IPS DF 4.7 (cell line): ENCODE measurements around the gene SLC8A1.

ENCODE experiments used
- DNase-seq: peaks from one replicate; pipeline ENCODE4 v3.0.0-alpha.2; 2013; ENCODE audit warnings: low spot score; ENCODE audit errors: extremely low read depth

Gene SLC8A1

GRCh38 chr2:40199771-40200170, 252.1 kb downstream of the SLC8A1 start:
- no peak for DNase-seq

- no peak for DNase-seq
Measured at GRCh38 chr2:40197121-40197520, 254.8 kb downstream of the SLC8A1 start.

- DNase-seq = no peak
Measured at GRCh38 chr2:40193670-40194026, 258.2 kb downstream of the SLC8A1 start.

- DNase-seq = no peak
Measured at GRCh38 chr2:40192864-40193669, 258.8 kb downstream of the SLC8A1 start.

GRCh38 chr2:40190457-40190856, 261.4 kb downstream of the SLC8A1 start:
- DNase-seq = no peak

- DNase-seq = no peak
Measured at GRCh38 chr2:40189881-40190280, 262.0 kb downstream of the SLC8A1 start.

- no peak for DNase-seq
Measured at GRCh38 chr2:40187054-40187453, 264.8 kb downstream of the SLC8A1 start.

- DNase-seq = no peak
Measured at GRCh38 chr2:40184551-40184950, 267.3 kb downstream of the SLC8A1 start.

GRCh38 chr2:40181855-40182254, 270.0 kb downstream of the SLC8A1 start:
- DNase-seq = no peak

- DNase-seq = no peak
Measured at GRCh38 chr2:40179801-40180200, 272.1 kb downstream of the SLC8A1 start.

- DNase-seq = no peak
Measured at GRCh38 chr2:40178971-40179370, 272.9 kb downstream of the SLC8A1 start.

- DNase-seq = no peak
Measured at GRCh38 chr2:40178171-40178778, 273.6 kb downstream of the SLC8A1 start.

GRCh38 chr2:40177366-40177765, 274.5 kb downstream of the SLC8A1 start:
- DNase-seq = no peak

- DNase-seq = no peak
Measured at GRCh38 chr2:40173276-40173675, 278.6 kb downstream of the SLC8A1 start.

GRCh38 chr2:40169856-40170255, 282.0 kb downstream of the SLC8A1 start:
- DNase-seq = no peak

GRCh38 chr2:40169430-40169829, 282.5 kb downstream of the SLC8A1 start:
- DNase-seq = no peak

GRCh38 chr2:40168546-40168945, 283.3 kb downstream of the SLC8A1 start:
- no peak for DNase-seq

- no peak for DNase-seq
Measured at GRCh38 chr2:40168032-40168431, 283.9 kb downstream of the SLC8A1 start.

- DNase-seq = no peak
Measured at GRCh38 chr2:40166006-40166405, 285.9 kb downstream of the SLC8A1 start.

GRCh38 chr2:40165509-40165844, 286.4 kb downstream of the SLC8A1 start:
- no peak for DNase-seq

- no peak for DNase-seq
Measured at GRCh38 chr2:40164736-40165508, 287.0 kb downstream of the SLC8A1 start.

- DNase-seq = no peak
Measured at GRCh38 chr2:40161986-40162385, 289.9 kb downstream of the SLC8A1 start.
